NCI-H345 treated with DMSO at 0.1 percent for 48 hours (cell line): ENCODE data around the gene MYOCD.

ENCODE experiments used
- DNase-seq: peaks from one replicate; lab custom pipeline; 2025; ENCODE audit not compliant: unreplicated experiment; lab: John Stamatoyannopoulos, UW

The MYOCD gene

DNA sequence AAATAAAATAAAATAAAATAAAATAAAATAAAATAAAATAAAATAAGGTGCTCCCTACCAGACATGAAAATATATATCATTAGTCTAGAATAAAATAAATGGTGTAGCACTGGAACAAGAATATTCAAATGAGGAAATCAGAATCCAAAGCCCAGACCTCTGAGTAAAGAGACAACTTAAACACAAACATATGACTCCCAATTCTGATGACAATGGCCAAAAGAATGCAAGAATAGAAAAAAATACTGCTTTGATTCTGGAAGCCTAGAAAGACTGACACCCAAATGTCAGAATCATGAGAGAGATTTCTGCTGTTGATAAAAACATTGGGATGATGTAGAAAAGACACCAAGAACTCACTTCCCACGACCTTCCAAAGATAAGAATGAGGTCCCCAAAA is 27.9 kb downstream of the MYOCD start:
- DNase-seq: no peak

DNA sequence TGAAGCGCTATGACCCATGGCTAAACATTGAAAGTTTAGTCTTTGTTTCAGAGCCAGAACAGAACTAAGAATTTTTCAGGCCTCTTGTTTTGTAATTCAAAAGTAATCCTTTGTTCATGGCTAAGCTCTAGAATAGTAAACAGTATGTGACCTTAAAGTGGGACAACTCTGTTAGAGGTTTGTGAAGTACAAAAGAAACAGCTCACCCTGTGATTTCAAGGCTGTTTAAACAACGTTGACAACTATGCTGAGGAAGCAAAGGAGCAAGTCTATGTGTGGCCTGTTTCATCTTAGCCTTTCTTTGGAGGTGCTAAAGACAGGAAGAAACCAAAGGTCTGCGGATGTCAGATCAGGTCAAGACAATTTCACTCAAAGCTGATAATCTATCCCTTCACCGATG is 40.4 kb downstream of the MYOCD start:
- no peak for DNase-seq

DNA sequence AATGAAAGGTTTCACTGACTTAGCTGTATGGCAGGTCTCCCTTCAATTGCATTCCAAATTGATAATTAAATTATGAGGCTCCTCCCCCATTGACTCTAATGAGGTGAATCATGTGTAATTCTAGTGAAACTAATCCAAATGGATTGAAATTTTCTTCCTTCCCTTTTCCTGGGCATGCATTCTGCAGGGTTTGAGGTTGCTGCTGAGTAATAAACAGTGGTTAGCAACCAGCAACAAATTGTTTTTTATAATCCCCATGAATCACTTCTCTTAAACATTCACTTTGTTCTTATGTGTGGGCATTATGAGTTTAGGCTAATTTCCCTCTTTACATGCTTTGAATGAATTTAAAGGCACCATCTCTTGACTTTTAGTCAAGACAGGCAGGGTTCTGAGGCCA is 43.4 kb downstream of the MYOCD start:
- DNase-seq: no peak

DNA sequence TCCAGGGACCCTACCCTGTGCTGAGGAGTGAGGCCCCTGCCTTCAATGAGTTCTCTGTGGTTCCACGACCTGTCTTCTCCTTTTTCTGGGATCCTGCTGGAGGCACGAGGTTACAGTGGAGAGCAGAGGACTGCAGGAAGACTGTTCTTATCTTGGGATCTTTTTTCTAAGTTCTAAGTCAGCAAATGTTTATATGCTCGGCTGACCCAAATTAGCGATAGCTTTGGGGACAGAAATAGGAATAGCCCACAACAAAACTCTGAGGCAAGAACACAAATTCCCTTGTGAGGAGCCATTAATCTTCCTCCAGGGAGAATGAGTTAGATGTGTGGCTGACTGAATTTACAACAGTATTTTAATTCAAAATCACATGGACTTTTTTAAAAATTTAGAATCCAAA is 46.7 kb downstream of the MYOCD start:
- DNase-seq: no peak

DNA sequence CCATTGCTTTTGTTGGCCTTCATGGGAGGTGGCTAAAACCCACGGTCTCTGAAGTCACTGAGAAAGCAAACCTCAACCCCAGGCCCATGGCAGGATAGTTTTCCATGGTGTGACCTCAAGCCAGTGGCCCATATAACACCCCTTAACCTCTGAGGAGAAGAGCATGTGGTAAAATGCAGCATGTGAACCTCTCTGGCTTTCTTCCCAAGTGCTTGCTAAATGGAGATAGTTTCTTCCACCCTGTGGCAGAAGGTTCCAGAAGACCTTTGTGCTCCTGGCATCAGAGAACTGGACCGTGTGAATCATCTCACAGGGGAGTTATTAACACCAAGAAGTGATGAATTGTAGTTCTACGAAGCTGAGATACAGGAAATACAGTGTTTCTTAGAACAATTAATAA is 47.3 kb downstream of the MYOCD start:
- DNase-seq: no peak

DNA sequence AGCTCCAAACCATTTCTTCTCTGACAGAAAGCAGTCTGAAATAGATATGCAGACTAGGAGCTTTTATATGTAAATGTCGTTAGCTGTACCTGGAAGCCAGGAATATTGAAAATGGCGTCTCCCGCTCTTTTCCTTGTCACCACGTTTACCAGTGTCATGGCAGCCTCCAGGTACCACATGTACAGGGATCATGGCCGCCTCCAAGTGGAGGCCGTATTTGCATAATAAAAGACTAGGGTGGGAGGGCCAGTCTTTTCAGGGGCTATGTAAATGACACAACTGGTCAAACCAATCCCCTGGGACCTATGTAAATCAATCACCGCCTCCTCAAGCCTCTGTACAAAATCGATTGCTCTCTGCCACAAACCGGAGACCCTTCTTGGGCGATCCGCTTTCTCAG is 54.3 kb downstream of the MYOCD start:
- DNase-seq: no peak

DNA sequence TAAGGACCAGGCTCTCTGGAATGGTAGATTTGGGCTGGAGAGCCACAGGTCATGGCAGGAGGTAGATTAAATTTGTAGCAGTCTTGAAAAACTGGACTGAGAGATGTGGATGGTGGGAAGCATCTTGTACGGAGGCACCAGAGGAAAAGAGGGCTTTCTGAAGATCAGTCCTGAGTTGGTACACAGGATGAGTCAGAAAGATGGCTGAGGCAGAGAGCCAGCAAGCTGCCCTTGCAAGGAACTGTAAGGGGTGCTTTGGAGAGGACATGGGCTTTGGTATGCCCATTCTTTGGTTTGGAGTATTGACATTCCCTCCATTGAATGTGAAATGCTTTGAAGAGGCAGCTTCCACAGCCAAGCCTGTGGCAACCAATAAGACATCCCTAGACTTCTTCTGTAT is 55.9 kb downstream of the MYOCD start:
- no peak for DNase-seq

DNA sequence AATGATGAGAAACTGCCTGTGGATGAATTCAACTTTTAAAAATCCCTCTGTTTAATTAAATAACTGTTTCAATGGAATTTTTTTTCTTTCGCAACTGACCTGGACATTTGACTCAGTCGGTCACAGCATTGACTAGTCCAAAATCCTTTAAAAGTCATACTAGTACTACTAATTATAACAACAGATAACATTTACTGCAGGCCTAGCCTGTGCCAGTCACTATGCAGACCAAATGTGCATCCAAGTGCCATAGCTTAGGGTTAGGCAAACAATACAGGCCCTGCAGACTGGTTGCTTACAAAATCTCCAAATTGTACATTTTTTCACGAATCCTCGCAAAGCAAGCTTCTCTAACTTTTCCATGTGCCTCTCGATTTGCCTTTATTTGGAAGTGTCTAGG is 56.6 kb downstream of the MYOCD start:
- no peak for DNase-seq

DNA sequence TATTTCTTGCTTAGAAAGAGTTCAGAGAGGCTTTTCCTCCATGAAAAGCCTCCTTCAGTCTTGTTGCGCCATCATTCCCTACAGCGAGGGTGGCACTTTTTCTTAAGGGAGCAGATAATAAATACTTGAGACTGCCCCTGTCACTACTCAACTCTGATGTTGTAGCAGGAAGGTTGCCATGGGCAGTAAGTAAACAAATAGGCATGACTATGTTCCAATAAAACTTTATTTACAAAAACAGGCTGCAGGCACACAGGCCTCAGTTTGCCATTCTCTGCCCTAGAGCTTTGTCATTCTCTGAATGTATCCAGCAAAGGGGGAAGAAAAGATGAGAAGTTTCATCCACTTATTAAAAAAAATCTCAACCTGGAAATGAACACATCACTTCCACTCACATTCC is 60.4 kb downstream of the MYOCD start:
- no peak for DNase-seq

DNA sequence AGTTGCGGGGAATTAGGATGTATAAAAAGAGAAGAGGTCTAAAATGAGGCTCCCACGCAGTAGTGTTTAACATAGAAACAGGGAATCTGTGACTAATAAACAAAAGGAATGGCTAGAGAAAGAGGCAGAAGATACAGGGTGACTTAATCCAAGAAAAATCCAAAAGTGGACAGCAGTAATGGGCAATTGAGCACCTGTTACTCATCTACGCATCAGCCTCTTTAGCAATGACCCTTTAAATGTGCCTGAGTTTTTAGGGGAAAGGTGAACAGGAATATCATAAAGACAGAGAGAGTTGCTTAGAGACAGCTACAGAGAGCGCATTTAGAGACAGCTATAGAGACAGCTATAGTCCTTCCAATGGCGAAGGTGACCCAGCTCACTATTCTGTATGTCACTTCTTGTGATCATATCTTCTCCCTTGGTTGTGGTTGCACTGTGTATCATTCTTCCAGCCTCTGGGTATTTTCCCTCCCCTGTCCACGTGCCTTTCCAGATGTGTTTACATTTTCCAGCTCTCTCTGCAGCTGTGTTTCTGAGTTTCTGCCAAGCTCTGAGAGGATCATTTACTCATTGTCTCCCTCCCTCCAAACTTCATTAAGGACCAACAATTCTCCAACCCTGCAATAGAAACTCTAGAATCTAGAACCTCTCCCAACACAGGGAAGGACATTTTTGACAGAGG is 61.5 kb downstream of the MYOCD start:
- no peak for DNase-seq

DNA sequence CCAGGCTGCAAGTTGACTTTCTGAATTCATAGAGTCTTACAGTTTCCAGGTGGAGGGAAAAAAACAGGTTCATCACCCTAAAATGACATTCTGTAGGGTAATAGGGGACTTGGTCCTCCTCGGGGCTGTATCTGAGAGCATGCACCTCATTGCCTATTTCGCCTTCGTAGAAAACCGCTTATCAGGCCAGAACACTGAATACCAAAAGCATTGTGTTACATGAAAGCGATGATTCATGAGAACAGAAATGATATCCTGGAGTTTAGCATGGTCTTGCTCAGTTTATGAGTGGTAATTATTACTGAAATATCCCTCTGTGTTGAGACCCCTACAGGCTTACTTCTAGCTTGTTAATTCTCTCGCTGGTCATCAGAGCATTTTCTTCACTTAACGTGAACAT is 62.2 kb downstream of the MYOCD start:
- DNase-seq: no peak

DNA sequence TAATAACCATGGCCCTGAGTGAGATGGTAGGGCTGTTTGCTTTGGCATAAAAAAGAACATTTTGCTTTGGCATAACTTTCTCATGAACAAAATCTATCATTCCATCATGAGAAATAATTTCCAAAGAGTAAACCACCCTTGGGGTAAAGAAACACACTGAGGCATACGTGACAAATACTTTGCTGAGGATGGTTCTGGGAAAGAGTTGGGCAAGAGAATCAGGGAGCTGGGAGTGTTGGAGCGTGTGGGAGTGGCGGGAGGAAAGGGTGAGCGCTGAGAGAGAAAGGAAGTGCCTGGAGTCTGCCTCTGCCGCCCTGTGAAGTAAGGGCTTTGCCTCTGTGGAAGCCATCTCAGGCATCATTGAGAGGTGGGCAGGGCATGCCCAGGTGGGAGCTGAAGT is 63.4 kb downstream of the MYOCD start:
- DNase-seq: no peak

DNA sequence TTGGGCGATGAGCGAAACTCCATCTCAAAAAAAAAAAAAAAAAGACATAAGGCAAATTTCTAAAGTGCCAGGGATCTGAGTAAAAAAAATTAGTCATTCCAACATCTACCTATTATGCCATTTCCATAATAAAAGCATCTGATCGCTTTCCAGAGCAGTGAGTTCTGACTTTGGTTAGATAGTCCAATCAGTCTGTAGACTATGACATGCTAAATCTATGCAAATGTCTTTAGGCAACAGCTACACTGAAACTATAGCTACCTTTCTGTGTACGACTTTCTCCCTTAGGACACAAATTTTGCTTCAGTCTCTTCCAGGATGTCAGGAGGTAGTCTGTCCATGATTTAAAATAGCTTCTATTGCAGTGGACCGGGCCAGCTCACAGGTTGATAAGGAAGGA is 64.7 kb downstream of the MYOCD start:
- DNase-seq: no peak

DNA sequence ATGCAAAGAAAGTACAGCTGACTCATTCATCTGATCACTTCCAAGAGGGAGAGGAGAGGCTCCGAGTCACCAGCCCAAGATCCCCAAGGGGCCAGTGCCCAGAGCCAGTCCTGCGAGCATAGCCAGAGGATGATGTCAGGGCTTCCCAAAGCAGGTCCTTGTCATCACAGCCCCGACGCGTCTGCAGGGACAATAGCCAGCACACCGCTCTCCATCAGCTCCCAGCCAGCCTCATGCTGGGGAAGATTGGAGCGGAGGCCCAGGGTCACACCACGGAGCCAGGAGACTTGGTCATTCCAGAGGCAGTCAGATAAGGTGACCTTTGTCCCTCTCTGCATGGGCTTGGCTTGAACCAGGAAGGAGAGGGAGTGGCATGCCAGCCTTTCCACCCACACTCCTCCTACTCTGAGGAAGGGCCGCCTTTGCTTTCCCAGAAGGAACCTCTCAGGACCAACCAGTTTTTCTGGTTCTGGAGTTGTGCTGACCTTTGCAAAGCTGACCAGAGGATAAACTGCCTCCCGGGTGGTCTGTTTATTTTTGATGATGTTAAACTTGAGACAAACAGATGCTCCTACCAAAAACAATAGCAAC is 65.3 kb downstream of the MYOCD start:
- no peak for DNase-seq

DNA sequence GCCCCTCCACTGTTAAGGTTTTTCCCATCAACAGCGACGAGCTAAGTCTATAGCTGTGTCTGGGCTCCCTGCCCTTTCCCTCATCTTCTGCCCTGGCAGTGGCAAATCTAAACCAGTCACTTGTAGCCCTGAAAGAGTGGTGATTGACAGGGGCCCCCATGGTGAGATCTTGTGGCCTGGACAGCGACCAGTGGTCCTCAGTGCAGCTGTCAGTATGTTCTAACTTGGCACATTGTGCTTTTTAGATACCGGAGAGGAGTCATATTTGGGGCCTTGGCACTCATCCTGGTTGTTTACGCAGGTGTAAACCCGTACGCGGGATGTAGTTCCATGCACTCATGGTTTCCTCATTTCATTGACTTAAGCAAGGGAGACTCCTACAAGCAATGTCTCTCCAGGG is 66.1 kb downstream of the MYOCD start:
- peak; percentile 45 for DNase-seq

DNA sequence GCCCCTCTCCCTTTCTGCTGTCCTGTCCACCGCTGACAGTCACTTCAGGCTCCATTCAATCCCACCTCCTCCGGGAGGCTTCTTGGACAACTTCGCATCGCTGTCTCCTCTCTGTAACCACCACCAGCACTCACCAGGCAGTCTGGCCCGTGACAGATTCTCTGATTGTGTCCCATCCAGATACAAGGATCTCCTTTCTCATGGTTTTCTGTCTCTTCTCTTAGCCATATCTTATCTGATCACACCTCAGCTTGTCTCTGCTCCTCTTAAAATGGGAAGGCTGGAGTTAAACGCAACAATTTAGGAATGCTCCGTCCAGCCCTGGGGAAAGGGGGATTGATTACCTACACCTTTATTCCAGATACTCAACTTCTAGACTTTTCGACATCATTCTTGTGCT is 66.7 kb downstream of the MYOCD start:
- no peak for DNase-seq

DNA sequence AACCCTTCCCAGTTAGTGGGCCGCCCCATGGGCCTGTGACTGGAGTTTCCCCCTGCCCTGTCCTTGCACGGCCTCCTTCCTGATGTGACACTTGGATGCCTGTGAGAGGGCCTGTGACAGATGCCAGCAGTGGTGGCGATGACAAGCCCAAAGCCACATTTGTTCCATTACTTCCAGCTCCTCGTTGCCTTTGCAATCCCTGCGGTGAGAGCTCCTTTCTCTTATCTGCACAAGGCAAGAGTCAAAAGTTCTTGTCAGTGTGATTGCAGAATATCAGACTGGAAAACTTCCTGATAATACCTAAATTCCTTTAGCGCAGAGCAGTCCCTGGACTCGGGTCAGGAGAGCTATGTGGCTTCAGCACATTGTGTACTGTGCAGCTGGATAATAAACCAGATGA is 69.2 kb downstream of the MYOCD start:
- DNase-seq: no peak

DNA sequence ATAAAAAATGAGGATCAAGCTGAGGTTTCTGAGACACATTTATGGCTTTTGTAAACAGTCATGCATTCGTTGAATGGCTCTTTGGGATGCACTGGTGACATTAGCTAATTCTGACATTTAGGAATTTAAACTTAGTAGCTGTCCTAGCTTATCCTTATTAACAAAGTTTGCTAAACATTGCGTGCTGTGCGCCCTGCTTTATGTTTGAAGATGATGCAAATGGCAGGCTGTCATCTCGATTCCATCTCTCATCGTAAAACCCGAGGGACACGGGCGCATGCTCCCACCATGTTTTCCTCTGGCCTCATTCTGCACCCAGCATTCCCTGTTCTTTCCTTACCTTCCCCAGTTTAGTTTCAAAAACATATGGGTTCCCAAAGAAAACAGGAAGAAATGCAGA is 69.8 kb downstream of the MYOCD start:
- DNase-seq: no peak

DNA sequence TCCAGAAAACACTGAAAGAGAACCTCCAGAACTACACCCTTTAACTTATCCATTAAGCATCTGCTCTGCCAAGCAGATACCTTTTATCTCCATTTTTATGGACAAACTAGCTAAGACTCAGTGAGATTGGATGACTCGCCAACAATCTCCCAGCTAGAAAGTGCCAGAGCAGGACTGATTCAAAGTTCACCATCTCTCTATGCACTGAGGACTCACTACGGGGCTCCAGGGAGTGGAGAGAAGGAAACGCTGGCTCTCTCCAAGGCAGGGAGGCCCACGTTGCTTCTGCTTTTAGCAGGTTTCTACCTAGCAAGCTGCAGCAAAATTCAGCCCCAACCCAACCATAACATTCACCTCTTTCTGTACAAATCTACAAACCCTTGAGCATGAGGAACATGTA is 70.8 kb downstream of the MYOCD start:
- DNase-seq: no peak

DNA sequence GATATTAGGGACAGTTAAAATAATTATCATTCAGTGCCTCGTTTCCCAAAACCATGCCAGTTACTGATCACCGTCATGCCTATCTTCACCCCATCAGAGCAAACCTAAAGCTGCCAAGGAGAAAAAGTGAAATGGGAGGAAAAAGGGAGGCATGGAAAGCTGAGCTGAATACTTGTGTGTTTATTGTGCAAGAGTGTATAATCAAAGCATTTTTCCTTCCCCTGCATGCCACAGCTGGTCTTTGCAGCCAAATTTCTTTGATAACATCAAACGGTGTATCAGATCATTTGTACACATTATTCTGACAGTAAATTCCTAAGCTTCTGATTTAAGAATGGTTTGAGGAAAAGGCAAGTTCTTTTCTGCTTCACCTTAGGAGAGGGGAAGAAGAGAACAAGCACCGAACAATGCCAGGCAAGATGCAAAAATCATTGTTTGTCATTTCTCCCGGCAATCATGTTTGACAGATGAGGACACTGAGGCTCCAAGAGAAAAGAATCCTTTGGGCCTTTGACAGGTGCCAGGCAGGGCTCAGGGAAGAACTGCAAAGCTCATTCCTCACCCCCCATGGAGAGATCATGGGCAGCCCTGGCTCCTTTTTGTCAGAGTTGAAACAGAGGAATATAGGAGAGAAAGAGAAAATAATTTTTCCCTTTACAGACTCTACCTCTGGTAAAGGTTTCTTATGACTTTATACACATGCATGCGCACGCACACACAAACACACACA is 72.2 kb downstream of the MYOCD start:
- no peak for DNase-seq

DNA sequence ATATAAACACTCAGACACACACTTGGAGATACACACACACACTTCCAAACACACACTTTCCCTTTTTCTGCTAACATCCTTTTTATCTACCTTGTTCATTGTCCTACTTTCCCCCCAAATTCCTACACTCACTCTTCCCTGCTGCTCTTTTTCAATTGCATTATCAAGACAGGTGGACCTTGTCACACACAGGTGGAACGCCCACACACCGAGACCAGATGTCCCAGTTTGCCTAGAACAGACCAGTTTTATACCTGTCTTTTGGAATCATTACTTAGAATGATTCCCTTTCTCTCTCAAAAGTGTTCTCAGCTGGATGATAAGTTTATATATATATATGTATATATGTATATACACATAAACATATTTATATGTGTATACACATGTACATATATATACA is 72.9 kb downstream of the MYOCD start:
- DNase-seq: no peak

DNA sequence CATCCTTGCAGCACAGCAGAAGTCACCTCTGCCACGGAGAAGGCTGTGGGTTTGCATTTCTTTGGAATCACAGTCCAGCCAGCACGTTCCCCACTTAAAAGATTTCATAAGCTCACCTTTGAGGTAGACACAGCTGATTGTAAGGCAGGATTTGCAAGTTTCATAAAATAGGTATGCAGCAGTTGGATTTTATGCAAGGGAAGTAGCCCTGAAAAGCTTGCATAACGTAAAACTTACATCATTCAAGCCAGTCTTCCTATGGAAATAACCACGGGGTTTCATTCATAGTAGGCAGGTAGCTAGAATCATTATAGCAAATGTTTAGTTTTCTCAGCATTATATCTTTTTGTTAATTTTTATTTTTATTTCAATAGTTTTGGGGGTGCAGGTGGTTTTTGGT is 73.8 kb downstream of the MYOCD start:
- no peak for DNase-seq

DNA sequence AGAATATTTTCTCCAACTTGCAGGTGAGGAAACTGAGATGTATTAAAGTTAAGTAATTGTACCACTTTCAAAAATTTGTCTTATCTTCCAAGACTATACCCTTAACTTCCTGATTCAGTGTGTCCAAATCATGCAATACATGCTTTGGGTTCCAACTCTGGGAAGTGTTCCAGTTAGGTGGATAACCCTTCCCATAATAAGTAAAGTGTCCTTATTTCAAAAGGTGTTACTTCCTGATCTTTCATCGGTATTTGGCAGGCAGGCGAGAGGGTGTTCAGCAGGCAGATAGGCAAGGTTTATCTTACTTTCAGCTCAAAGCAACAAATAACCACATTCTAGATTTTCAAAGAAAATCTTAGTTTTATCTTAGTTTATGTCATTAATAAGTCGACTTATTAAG is 77.4 kb downstream of the MYOCD start:
- no peak for DNase-seq
